Measurements from ENCODE around the gene CDCA4. TPM values are rescaled to one million over a fixed set of nuclear protein-coding genes. Genes with fewer than 3 reads are reported as not detected.

CDCA4 gene
- total RNA-seq, 1 experiment from 2014 or later: 57.7 TPM

DNA sequence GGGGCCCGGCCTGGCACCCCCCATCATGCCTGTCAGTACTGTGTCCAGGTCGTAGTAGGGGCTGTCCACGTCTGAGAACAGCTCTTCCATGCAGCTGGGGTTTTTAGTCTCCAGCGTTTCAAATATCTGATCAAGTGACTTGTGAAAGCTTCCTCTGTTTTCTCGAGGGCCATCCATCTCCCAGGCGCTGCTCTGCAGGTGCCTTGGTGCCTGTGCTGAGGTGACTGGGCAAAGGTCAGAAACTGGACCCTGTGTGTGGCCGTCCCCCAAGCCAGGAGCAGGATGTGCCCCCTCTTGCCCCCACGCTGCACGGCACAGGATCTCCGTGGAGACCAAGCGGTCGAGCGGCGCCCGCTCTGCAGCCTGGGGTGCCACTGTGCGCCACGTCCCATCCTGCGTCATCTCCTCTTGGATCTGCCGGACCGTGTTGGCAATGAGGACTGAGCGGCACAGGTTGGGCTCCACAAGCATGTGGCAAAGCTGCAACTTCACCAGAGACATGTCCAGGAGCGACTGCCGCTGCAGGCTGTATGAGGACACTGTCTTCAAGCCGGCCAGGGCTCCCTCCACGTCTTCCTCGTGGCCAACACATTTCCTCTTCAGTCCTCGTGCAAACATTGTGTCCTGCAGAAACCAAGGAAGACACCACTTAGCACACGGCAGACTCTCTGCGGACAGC is 9.4 kb downstream of the CDCA4 start:
- H3K4me3 Mint-ChIP-seq: no peak overlapping the region
- Histone ChIP-seq H3K27ac (ENCODE audit: insufficient read length, low read depth, low read length) (no peak overlapping the region), H3K23ac (ENCODE audit: insufficient read length, low read depth, low read length) (no peak overlapping the region), H2BK20ac (ENCODE audit: low read depth, low read length, poor library complexity, severe bottlenecking) (no peak overlapping the region), H2BK15ac (ENCODE audit: low read depth, low read length) (no peak overlapping the region), H3K27me3 (ENCODE audit: insufficient read depth, low read length) (no peaks in the 10 kb centered on the region), H3K18ac (ENCODE audit: insufficient read length, low read depth, low read length) (no peak overlapping the region), H3K9ac (ENCODE audit: extremely low read depth, insufficient read length, low read length) (no peak overlapping the region), H4K91ac (ENCODE audit: insufficient read length, low read depth, low read length) (no peak overlapping the region), H2AFZ (ENCODE audit: low read length) (no peak overlapping the region), H2BK120ac (ENCODE audit: low read depth, low read length, poor library complexity, severe bottlenecking) (no peak overlapping the region), H3K56ac (ENCODE audit: insufficient read length, low read depth, low read length) (no peak overlapping the region), H3K79me2 (ENCODE audit: insufficient read depth, low read length) (peaks cover 41% of the 10 kb centered on the region), H3K4ac (ENCODE audit: low read depth, low read length) (no peak overlapping the region), H4K20me1 (ENCODE audit: control insufficient read depth, insufficient read depth, insufficient read length) (peaks cover 1% of the 10 kb centered on the region), H3K9me3 (ENCODE audit: control insufficient read depth, low read depth, low read length) (no peaks in the 10 kb centered on the region), H2BK12ac (ENCODE audit: insufficient read length, low read depth, low read length) (no peak overlapping the region), H4K8ac (replicated peaks; ENCODE audit: insufficient read length, low read depth, low read length) (no peak overlapping the region), H3K23me2 (ENCODE audit: insufficient read length, low read depth, low read length, poor library complexity, severe bottlenecking) (no peaks in the 10 kb centered on the region), H3K4me2 (ENCODE audit: insufficient read depth, insufficient read length, low read length) (no peak overlapping the region), H2AK5ac (ENCODE audit: insufficient read length, low read length) (no peak overlapping the region), H3K14ac (ENCODE audit: insufficient read depth, low read length) (no peak overlapping the region; the same call in 1 of the 2 replicates), H2BK5ac (ENCODE audit: insufficient read length, low read length) (no peak overlapping the region), H3K4me1 (ENCODE audit: insufficient read depth, low read length) (no peaks in the 10 kb centered on the region; the same call in 1 of the 2 replicates), H4K5ac (ENCODE audit: insufficient read length, low read depth, low read length) (no peak overlapping the region), H3K79me1 (ENCODE audit: insufficient read depth, low read depth, low read length, poor library complexity, severe bottlenecking) (peaks cover 22% of the 10 kb centered on the region), H3T11ph (ENCODE audit: low read length) (no peak overlapping the region)
- DNase-seq: no peak
- H3K27me3 Mint-ChIP-seq (ENCODE audit: low read depth): no peaks in the 10 kb centered on the region
- H3K4me1 Mint-ChIP-seq: peaks cover 29 to 40% of the 10 kb centered on the region in 2 experiments
- H3K36me3 Mint-ChIP-seq (ENCODE audit: insufficient read depth in 1 of 3, low read depth in 3 of 3): peaks cover 20 to 59% (median 58%) of the 10 kb centered on the region in 3 experiments; a peak in 6 of 7 replicates
- no peaks in the 10 kb centered on the region for H3K9me3 Mint-ChIP-seq
- WGBS (ENCODE audit: extremely low coverage, insufficient read length, low lambda C conversion rate): no CpG with 5 or more reads among the region's 29 CpGs
- TF ChIP-seq, protein P1, sequence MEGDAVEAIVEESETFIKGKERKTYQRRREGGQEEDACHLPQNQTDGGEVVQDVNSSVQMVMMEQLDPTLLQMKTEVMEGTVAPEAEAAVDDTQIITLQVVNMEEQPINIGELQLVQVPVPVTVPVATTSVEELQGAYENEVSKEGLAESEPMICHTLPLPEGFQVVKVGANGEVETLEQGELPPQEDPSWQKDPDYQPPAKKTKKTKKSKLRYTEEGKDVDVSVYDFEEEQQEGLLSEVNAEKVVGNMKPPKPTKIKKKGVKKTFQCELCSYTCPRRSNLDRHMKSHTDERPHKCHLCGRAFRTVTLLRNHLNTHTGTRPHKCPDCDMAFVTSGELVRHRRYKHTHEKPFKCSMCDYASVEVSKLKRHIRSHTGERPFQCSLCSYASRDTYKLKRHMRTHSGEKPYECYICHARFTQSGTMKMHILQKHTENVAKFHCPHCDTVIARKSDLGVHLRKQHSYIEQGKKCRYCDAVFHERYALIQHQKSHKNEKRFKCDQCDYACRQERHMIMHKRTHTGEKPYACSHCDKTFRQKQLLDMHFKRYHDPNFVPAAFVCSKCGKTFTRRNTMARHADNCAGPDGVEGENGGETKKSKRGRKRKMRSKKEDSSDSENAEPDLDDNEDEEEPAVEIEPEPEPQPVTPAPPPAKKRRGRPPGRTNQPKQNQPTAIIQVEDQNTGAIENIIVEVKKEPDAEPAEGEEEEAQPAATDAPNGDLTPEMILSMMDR (conservative IDR thresholded peaks at IDR 0.05): no peak
- H3K27ac Mint-ChIP-seq: no peak overlapping the region; a peak in 1 of 7 replicates
